Measurements from ENCODE around the gene PDE4C. TPM values are rescaled to one million over a fixed set of nuclear protein-coding genes. Genes with fewer than 3 reads are reported as not detected.

PDE4C gene
- total RNA-seq, 2 experiments from 2014 or later: 0.13 to 0.18 TPM

GRCh38 chr19:18227781-18228271, 1.6 kb upstream of the PDE4C start:
- CTCF ChIA-PET: no interaction called here

GRCh38 chr19:18226956-18227780, 930 bp upstream of the PDE4C start:
- POLR2A ChIA-PET: no interaction called here
- CTCF ChIA-PET: no interaction called here

More at GRCh38 chr19:18227781-18228271, 1.6 kb upstream of the PDE4C start:
- Mint-ChIP-seq H3K4me1 (peaks cover 18% of the 10 kb centered on the region), H3K27me3 (peaks cover 63% of the 10 kb centered on the region), H3K9me3 (no peaks in the 10 kb centered on the region), H3K27ac (no peak overlapping the region), H3K4me3 (no peak overlapping the region), H3K36me3 (ENCODE audit: low read depth) (no peaks in the 10 kb centered on the region)
- POLR2A ChIA-PET: no interaction called here
- no peak for DNase-seq

GRCh38 chr19:18225355-18225701, 910 bp downstream of the PDE4C start:
- peaks cover 50% of the 10 kb centered on the region for H3K27me3 Mint-ChIP-seq
- CTCF ChIA-PET: interaction anchor here (1.5 to 2.9 kb wide), 3 partner anchors 27 to 103 kb away, joined by 12 to 17 read pairs (median 16); no protein-coding TSS in a partner anchor
- no peak overlapping the region for H3K27ac Mint-ChIP-seq
- no peak overlapping the region for H3K4me3 Mint-ChIP-seq
- POLR2A ChIA-PET: no interaction called here
- peaks cover 16% of the 10 kb centered on the region for H3K4me1 Mint-ChIP-seq
- no peaks in the 10 kb centered on the region for H3K9me3 Mint-ChIP-seq
- H3K36me3 Mint-ChIP-seq (ENCODE audit: low read depth): no peaks in the 10 kb centered on the region
- DNase-seq: no peak

More at GRCh38 chr19:18226956-18227780, 930 bp upstream of the PDE4C start:
- no peaks in the 10 kb centered on the region for H3K9me3 Mint-ChIP-seq
- H3K4me1 Mint-ChIP-seq: peaks cover 14% of the 10 kb centered on the region
- H3K4me3 Mint-ChIP-seq: no peak overlapping the region
- H3K27ac Mint-ChIP-seq: no peak overlapping the region
- DNase-seq: no peak
- H3K36me3 Mint-ChIP-seq (ENCODE audit: low read depth): no peaks in the 10 kb centered on the region
- peaks cover 58% of the 10 kb centered on the region for H3K27me3 Mint-ChIP-seq

GRCh38 chr19:18224525-18225354, 1.5 kb downstream of the PDE4C start:
- Mint-ChIP-seq H3K27ac (peak overlapping the region; percentile 47), H3K36me3 (ENCODE audit: low read depth) (no peaks in the 10 kb centered on the region), H3K4me1 (peaks cover 18% of the 10 kb centered on the region), H3K4me3 (peak overlapping the region; percentile 75), H3K9me3 (no peaks in the 10 kb centered on the region), H3K27me3 (peaks cover 51% of the 10 kb centered on the region)
- POLR2A ChIA-PET: interaction anchor here (1.0 to 1.4 kb wide), 5 partner anchors 21 to 193 kb away, joined by 3 read pairs; partner anchors contain the start of genes JUND, MPV17L2 and RAB3A
- DNase-seq: peak; percentile 93
- CTCF ChIA-PET: interaction anchor here (0.6 to 2.9 kb wide), 18 partner anchors 8 to 481 kb away, joined by 3 to 17 read pairs (median 6); partner anchors contain the start of genes LSM4, PIK3R2 and RAB3A

- ChIA-PET POLR2A (interaction anchor here (0.9 to 1.4 kb wide), 6 partner anchors 19 to 194 kb away, joined by 3 read pairs; partner anchors contain the start of genes JUND, MPV17L2 and RAB3A), CTCF (interaction anchor here (0.6 to 2.9 kb wide), 18 partner anchors 9 to 482 kb away, joined by 3 to 17 read pairs (median 6); partner anchors contain the start of genes LSM4, PIK3R2 and RAB3A)
- Mint-ChIP-seq H3K27ac (peak overlapping the region; percentile 47), H3K9me3 (no peaks in the 10 kb centered on the region), H3K4me3 (peak overlapping the region; percentile 75), H3K27me3 (peaks cover 47% of the 10 kb centered on the region), H3K36me3 (ENCODE audit: low read depth) (no peaks in the 10 kb centered on the region), H3K4me1 (peaks cover 18% of the 10 kb centered on the region)
- peak; percentile 46 for DNase-seq
These were observed 2.2 kb downstream of the PDE4C start for GRCh38 chr19:18223860-18224524.

- no peaks in the 10 kb centered on the region for H3K9me3 Mint-ChIP-seq
- CTCF ChIA-PET: interaction anchor here (1.1 to 3.5 kb wide), 3 partner anchors 24 to 57 kb away, joined by 3 to 9 read pairs (median 6); no protein-coding TSS in a partner anchor
- H3K36me3 Mint-ChIP-seq (ENCODE audit: low read depth): no peaks in the 10 kb centered on the region
- DNase-seq: no peak
- H3K27ac Mint-ChIP-seq: no peak overlapping the region
- H3K4me1 Mint-ChIP-seq: peaks cover 18% of the 10 kb centered on the region
- peaks cover 42% of the 10 kb centered on the region for H3K27me3 Mint-ChIP-seq
- no peak overlapping the region for H3K4me3 Mint-ChIP-seq
- POLR2A ChIA-PET: no interaction called here
These were observed 4.2 kb downstream of the PDE4C start for GRCh38 chr19:18221815-18222725.

- H3K27me3 Mint-ChIP-seq: peaks cover 31% of the 10 kb centered on the region
- ChIA-PET POLR2A (interaction anchor here (1.7 to 2.2 kb wide), 2 partner anchors 16 to 60 kb away, joined by 7 read pairs; partner anchors contain the start of genes JUND and RAB3A), CTCF (interaction anchor here (1.1 to 3.5 kb wide), 3 partner anchors 31 to 167 kb away, joined by 3 to 9 read pairs (median 6); no protein-coding TSS in a partner anchor)
- peak overlapping the region; percentile 23 for H3K27ac Mint-ChIP-seq
- no peak overlapping the region for H3K4me3 Mint-ChIP-seq
- H3K9me3 Mint-ChIP-seq: no peaks in the 10 kb centered on the region
- H3K36me3 Mint-ChIP-seq (ENCODE audit: low read depth): no peaks in the 10 kb centered on the region
- peaks cover 15% of the 10 kb centered on the region for H3K4me1 Mint-ChIP-seq
- no peak for DNase-seq
These were observed 5.5 kb downstream of the PDE4C start for GRCh38 chr19:18220632-18221275.

- Mint-ChIP-seq H3K4me1 (peaks cover 15% of the 10 kb centered on the region), H3K9me3 (no peaks in the 10 kb centered on the region), H3K27ac (peak overlapping the region; percentile 23), H3K27me3 (peaks cover 25% of the 10 kb centered on the region), H3K4me3 (no peak overlapping the region), H3K36me3 (ENCODE audit: low read depth) (no peaks in the 10 kb centered on the region)
- ChIA-PET CTCF (interaction anchor here (1.1 to 3.5 kb wide), 3 partner anchors 12 to 168 kb away, joined by 3 to 9 read pairs (median 5); no protein-coding TSS in a partner anchor), POLR2A (interaction anchor here (0.8 to 2.2 kb wide), 3 partner anchors 13 to 61 kb away, joined by 3 to 7 read pairs (median 7); partner anchors contain the start of genes JUND and RAB3A)
- no peak for DNase-seq
These were observed 6.2 kb downstream of the PDE4C start for GRCh38 chr19:18219911-18220631.

- H3K36me3 Mint-ChIP-seq (ENCODE audit: low read depth): no peaks in the 10 kb centered on the region
- POLR2A ChIA-PET: no interaction called here
- no peak for DNase-seq
- H3K27ac Mint-ChIP-seq: no peak overlapping the region
- H3K4me3 Mint-ChIP-seq: no peak overlapping the region
- CTCF ChIA-PET: interaction anchor here (1.7 kb wide), 2 partner anchors 10 to 61 kb away, joined by 4 to 5 read pairs; no protein-coding TSS in a partner anchor
- H3K4me1 Mint-ChIP-seq: peaks cover 10% of the 10 kb centered on the region
- H3K9me3 Mint-ChIP-seq: no peaks in the 10 kb centered on the region
- H3K27me3 Mint-ChIP-seq: peaks cover 18% of the 10 kb centered on the region
These were observed 7.6 kb downstream of the PDE4C start for GRCh38 chr19:18218600-18218999.

GRCh38 chr19:18218159-18218558, 8.1 kb downstream of the PDE4C start:
- POLR2A ChIA-PET: no interaction called here
- Mint-ChIP-seq H3K4me3 (no peak overlapping the region), H3K9me3 (no peaks in the 10 kb centered on the region), H3K36me3 (ENCODE audit: low read depth) (no peaks in the 10 kb centered on the region), H3K27ac (no peak overlapping the region), H3K27me3 (peaks cover 18% of the 10 kb centered on the region), H3K4me1 (peaks cover 10% of the 10 kb centered on the region)
- CTCF ChIA-PET: interaction anchor here (1.7 kb wide), 1 partner anchor 62 kb away, joined by 4 read pairs; no protein-coding TSS in a partner anchor
- DNase-seq: no peak
